Lower leg skin (tissue), 3 donors: Measurements from ENCODE around the gene FOXK1.

Experiments used
- POLR2A ChIP-seq, 2 donors: fragments of 450-650 bp; IDR thresholded peaks; one replicate each; pipeline ENCODE4 v1.6.1; 2016 to 2017; ENCODE audit warnings: antibody characterized with exemption in 2 of 2, mild to moderate bottlenecking in 1 of 2, moderate library complexity in 1 of 2
- TF ChIP-seq, protein P1 (sequence below), 3 donors: fragments of 450-650 bp; IDR thresholded peaks; one replicate each; pipeline ENCODE4 v1.5.1; 2016; ENCODE audit warnings: antibody characterized with exemption in 3 of 3, mild to moderate bottlenecking in 3 of 3, moderate library complexity in 2 of 3

DNA sequence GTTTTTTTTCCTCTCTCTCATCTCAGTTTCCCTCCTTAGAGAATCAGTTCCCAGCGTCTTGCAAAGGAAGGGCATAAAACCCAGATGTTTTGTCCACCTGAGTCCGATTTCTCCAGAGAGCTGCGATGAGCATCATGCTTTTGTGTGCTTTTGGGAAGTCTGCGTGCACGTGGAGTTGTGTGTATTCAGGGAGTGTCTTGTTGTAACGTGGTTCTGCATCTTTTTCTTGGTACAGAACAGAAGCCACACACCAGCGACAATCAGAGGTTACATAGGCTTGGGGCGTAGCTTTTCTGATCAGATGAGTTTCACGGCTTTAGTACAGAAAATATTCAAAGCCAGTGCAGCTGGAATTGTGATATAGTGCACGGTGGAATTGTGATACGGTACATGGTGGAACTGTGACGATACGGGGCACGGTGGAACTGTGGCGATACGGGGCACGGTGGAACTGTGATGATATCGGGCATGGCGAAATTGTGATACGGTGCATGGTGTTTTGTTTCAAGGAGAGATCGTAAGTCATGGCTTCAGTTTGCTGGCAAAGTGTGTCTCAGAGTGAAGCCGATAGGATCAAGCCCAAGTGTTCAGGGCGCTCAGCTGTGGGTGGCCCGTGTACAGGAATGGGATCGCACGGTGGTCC lies 32.8 kb downstream of the FOXK1 start:
- TF ChIP-seq, protein P1, sequence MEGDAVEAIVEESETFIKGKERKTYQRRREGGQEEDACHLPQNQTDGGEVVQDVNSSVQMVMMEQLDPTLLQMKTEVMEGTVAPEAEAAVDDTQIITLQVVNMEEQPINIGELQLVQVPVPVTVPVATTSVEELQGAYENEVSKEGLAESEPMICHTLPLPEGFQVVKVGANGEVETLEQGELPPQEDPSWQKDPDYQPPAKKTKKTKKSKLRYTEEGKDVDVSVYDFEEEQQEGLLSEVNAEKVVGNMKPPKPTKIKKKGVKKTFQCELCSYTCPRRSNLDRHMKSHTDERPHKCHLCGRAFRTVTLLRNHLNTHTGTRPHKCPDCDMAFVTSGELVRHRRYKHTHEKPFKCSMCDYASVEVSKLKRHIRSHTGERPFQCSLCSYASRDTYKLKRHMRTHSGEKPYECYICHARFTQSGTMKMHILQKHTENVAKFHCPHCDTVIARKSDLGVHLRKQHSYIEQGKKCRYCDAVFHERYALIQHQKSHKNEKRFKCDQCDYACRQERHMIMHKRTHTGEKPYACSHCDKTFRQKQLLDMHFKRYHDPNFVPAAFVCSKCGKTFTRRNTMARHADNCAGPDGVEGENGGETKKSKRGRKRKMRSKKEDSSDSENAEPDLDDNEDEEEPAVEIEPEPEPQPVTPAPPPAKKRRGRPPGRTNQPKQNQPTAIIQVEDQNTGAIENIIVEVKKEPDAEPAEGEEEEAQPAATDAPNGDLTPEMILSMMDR (IDR thresholded peaks at IDR 0.05): no peak
- TF ChIP-seq POLR2A (IDR thresholded peaks at IDR 0.05): no peak
